Testis (tissue), 3 donors: ENCODE measurements around the gene KIF23. TPM values are rescaled to one million over a fixed set of nuclear protein-coding genes. Genes with fewer than 3 reads are reported as not detected.

ENCODE experiments used
- DNase-seq: peaks from one replicate; pipeline ENCODE4 v3.0.0-alpha.2; 2019
- H3K27ac ChIP-seq, 2 donors: fragments of 200-600 bp; sonication (generic); one replicate each; pipeline ENCODE4 v1.5.1; 2019
- H3K27me3 ChIP-seq: fragments of 200-600 bp; sonication (generic); one replicate; pipeline ENCODE4 v1.5.1; 2019
- H3K36me3 ChIP-seq: fragments of 200-600 bp; sonication (generic); one replicate; pipeline ENCODE4 v1.5.1; 2017; ENCODE audit warnings: low read depth; ENCODE audit errors: missing control alignments
- H3K4me1 ChIP-seq: fragments of 200-600 bp; sonication (generic); one replicate; pipeline ENCODE4 v1.5.1; 2019
- H3K4me3 ChIP-seq, 2 donors: fragments of 200-600 bp; sonication (generic); one replicate each; pipeline ENCODE4 v1.5.1; 2017 to 2019
- H3K9me3 ChIP-seq: fragments of 200-600 bp; sonication (generic); one replicate; pipeline ENCODE4 v1.5.1; 2017
- CTCF ChIP-seq, 3 experiments: fragments of 450-650 bp in 2 of 3; fragments of 200-600 bp in 1 of 3; sonication (generic) in 1 of 3; IDR thresholded peaks; one replicate each; pipeline ENCODE4 v1.5.1; 2016 to 2019; ENCODE audit warnings: antibody characterized with exemption in 3 of 3, mild to moderate bottlenecking in 2 of 3, moderate library complexity in 1 of 3
- POLR2A ChIP-seq: fragments of 450-650 bp; IDR thresholded peaks from one replicate; pipeline ENCODE4 v1.6.1; 2017; ENCODE audit warnings: antibody characterized with exemption, mild to moderate bottlenecking, moderate library complexity
- WGBS, 2 donors: methylation state at CpG; one replicate each; pipeline ENCODE4 v1.1.5; 2018; 5-methylcytosine and 5-hydroxymethylcytosine counted together
- intact Hi-C: fragments of 100-400 bp; cut with DNase I; formaldehyde crosslinking; loops from one replicate; pipeline ENCODE4 v1.15.1; 2023; ENCODE audit warnings: low total_unique reads
- polyA plus RNA-seq: library from polyadenylated mRNA; stranded (reverse); fragments of 350-450 nt; fragmentation: Illumina TruSeq; extraction: RNeasy Lipid Tissue Mini Kit (QIAGEN cat#74804); gene quantifications from one replicate; pipeline ENCODE4 v1.2.3, GENCODE V29; 2014; ENCODE audit warnings: low read depth, low replicate concordance; ENCODE audit not compliant: insufficient read depth
- total RNA-seq, 2 donors: library from RNA; depleted of rRNA; stranded (reverse); fragments of >200 nt; gene quantifications; one replicate each; pipeline ENCODE4 v1.2.3, GENCODE V29; 2016

The KIF23 gene
- total and polyA plus RNA-seq, 3 donors from 2014 or later, result 17.1 to 28.4 (median 23.9) TPM

GRCh38 chr15:69476704-69477473 lies 62.7 kb downstream of the KIF23 start:
- TF ChIP-seq CTCF (IDR thresholded peaks at IDR 0.05) (no peak), POLR2A (no peak)
- intact Hi-C loops, result no loop called here
- H3K27ac ChIP-seq, result no peak overlapping the region
- DNase-seq, result no peak
- no peaks in the 10 kb centered on the region for H3K27me3 ChIP-seq
- no peaks in the 10 kb centered on the region for H3K4me1 ChIP-seq
- H3K4me3 ChIP-seq, result no peak overlapping the region
- WGBS, 2 donors, result 86 to 90% methylated on average over 9 of the region's 9 CpGs
- no peaks in the 10 kb centered on the region for H3K36me3 ChIP-seq
- H3K9me3 ChIP-seq, result no peaks in the 10 kb centered on the region

GRCh38 chr15:69478259-69478781 lies 64.2 kb downstream of the KIF23 start:
- Histone ChIP-seq H3K27ac (no peak overlapping the region), H3K4me3 (no peak overlapping the region), H3K9me3 (no peaks in the 10 kb centered on the region), H3K27me3 (no peaks in the 10 kb centered on the region), H3K4me1 (no peaks in the 10 kb centered on the region), H3K36me3 (no peaks in the 10 kb centered on the region)
- peak; percentile 75 for DNase-seq
- no peak for TF ChIP-seq POLR2A
- TF ChIP-seq CTCF (IDR thresholded peaks at IDR 0.05), result peak; percentile 52 to 76 (median 71)
- intact Hi-C loops, result no loop called here
- 30 to 33% methylated on average over 10 to 13 of the region's 13 CpGs for WGBS, 2 donors

- Histone ChIP-seq H3K27ac (no peak overlapping the region), H3K4me3 (no peak overlapping the region), H3K9me3 (no peaks in the 10 kb centered on the region), H3K4me1 (no peaks in the 10 kb centered on the region), H3K27me3 (no peaks in the 10 kb centered on the region), H3K36me3 (no peaks in the 10 kb centered on the region)
- no peak for TF ChIP-seq POLR2A
- no peak for TF ChIP-seq CTCF (IDR thresholded peaks at IDR 0.05)
- intact Hi-C loops, result no loop called here
- DNase-seq, result no peak
- WGBS, 2 donors, result 85 to 98% methylated on average over 4 of the region's 4 CpGs
These were observed 64.9 kb downstream of the KIF23 start for GRCh38 chr15:69479081-69479480.

- H3K27ac ChIP-seq, result no peak overlapping the region
- DNase-seq, result no peak
- no peaks in the 10 kb centered on the region for H3K36me3 ChIP-seq
- no peak overlapping the region for H3K4me3 ChIP-seq
- TF ChIP-seq CTCF (IDR thresholded peaks at IDR 0.05) (no peak), POLR2A (no peak)
- peaks cover 5% of the 10 kb centered on the region for H3K4me1 ChIP-seq
- WGBS, 2 donors, result 96 to 100% methylated on average over 2 of the region's 2 CpGs
- no peaks in the 10 kb centered on the region for H3K27me3 ChIP-seq
- no peaks in the 10 kb centered on the region for H3K9me3 ChIP-seq
- intact Hi-C loops, result no loop called here
These were observed 65.8 kb downstream of the KIF23 start for GRCh38 chr15:69479971-69480370.

GRCh38 chr15:69480932-69481331 lies 66.8 kb downstream of the KIF23 start:
- DNase-seq, result no peak
- no peaks in the 10 kb centered on the region for H3K36me3 ChIP-seq
- H3K27me3 ChIP-seq, result no peaks in the 10 kb centered on the region
- WGBS, 2 donors, result 88 to 97% methylated on average over 3 of the region's 3 CpGs
- H3K27ac ChIP-seq, result no peak overlapping the region
- no peak overlapping the region for H3K4me3 ChIP-seq
- TF ChIP-seq POLR2A, result no peak
- no peak for TF ChIP-seq CTCF (IDR thresholded peaks at IDR 0.05)
- peaks cover 8% of the 10 kb centered on the region for H3K4me1 ChIP-seq
- intact Hi-C loops, result no loop called here
- no peaks in the 10 kb centered on the region for H3K9me3 ChIP-seq
